CD4-positive, alpha-beta T cell treated with Interleukin-6 for 4 hours (primary cell): Measurements from ENCODE around the gene PPP2R2D.
"Not testable (repeated sequence)": the region's sequence is repeated elsewhere in the genome, so short reads cannot be mapped to it uniquely, and the experiment has no call there.

Experiments
- DNase-seq: peaks from one replicate; pipeline ENCODE4 v3.0.0-alpha.2; 2020; ENCODE audit warnings: mixed read lengths

PPP2R2D gene

DNA sequence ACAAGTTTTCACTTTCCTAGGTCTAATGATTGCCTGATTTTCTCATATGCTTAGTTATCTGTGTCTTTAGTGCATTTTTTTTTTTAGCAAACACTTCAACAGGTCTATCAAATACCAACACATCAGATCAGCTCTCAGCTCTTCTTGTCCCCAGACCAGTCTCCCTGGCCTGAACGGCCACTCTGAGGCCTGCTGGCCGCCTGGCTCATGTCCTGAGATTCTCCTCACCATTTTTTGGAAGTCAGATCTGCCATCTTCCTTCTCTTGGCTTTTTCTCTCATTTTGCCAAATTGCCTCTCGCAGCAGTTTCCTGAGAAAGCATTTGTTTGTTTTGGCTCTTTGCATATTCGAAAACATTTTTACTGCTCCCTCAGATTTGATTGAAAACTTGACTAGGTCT lies 29.3 kb downstream of the PPP2R2D start:
- DNase-seq = no peak

DNA sequence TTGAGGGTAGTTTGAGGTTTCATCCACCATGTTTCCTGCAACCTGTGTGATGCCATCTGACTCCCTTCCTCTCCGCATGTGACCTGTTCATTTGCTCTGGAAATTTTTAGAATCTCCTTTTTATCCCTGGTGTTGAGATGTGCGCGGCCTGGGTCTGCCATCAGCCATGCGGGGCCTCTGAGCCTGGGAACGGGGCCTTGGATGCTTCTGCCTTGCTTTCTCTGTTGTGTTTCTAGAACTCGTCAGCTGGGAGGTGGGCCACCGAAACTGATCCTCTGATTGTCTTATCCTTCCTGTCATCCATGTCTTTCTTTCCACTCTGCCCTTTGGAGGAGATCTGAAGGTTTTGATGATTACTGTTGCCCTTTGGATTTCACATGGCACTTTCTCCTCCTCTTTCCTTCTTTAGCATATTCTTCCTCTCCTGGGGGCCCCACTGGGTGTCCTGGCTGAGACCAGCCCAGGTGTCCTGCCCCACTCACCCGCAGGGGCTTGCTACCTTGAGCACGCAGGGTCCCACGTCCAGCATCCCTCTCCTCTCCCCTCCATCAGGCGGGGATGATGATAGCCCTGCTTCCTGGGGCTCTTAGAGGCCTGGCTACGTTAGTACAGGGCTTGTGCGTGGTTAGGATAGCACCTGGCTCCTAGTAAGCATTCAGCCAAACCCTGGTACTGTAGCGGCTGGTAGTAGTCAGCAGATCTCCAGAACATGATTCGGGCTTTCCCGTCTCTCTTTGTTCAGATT lies 29.9 kb downstream of the PPP2R2D start:
- no peak for DNase-seq

GRCh38 chr10:131931981-131932380 lies 31.2 kb downstream of the PPP2R2D start:
- DNase-seq = no peak

DNA sequence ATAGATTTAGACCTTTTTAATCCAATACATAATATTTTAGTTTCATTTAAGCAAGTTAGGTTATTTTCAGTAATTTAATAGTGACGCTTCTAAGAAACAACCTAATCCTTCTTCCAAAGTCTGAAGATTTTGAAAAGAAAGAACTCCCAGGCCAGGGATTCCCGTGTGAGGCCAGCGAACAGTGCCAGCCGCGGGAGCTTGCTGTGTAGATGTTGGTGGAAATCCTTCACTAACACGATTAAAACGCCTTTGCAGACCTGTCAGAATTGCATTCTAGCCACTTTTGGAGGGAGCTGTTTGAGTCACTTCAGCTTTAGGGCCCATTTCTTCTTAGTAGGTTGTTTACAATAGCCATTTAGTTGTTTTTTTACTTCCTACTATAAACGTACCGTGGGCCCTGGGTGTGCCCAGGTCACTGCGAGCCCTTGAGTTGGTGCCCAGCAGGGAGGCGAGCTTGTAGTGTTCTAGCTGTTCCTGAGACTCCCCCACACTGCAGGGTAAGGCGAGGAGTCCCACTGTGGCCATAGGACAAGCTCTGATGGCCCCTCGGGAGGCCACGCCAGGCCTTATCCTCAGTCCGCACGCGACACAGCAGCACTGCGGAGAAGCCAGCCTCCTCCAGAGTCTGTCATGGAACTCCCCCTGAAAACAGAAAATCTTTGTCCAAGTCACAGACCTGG lies 32.3 kb downstream of the PPP2R2D start:
- DNase-seq = no peak

DNA sequence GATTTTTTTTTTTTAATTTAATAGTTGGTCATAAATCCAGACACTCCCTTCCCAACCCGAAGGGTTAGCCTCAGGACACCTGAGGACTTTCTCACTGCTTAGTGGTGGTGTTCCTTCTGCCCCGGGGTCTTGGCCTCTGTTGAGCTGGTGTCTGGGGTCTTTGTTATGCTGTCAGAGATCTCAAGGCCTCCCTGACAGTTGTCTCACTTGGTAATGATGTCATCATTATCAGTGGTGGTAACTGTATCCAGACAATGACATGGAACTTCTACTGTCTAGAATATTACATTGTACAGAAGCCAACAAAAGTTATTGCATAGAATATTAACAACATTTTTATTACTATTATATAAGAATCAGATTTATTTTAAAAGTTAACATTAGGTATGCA lies 32.9 kb downstream of the PPP2R2D start:
- DNase-seq = no peak

- no peak for DNase-seq
These were observed 34.0 kb downstream of the PPP2R2D start for GRCh38 chr10:131934769-131935168.

GRCh38 chr10:131935260-131935659 lies 34.5 kb downstream of the PPP2R2D start:
- no peak for DNase-seq

DNA sequence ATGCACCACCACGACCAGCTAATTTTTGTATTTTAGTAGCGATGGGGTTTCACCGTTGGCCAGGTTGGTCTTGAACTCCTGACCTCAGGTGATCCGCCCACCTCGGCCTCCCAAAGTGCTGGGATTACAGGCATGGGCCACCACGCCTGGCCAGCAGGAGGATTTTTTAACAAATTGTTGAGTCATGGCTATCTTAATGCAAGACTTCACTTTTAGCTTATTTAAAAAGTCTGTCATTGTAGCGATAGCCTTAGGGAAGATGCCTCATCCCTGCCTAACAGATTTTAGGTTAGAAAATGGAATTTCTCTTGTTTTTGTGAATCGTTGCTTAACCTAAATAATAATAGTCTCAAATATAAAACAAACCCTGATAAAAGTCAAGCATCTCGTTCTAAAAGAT lies 35.5 kb downstream of the PPP2R2D start:
- no peak for DNase-seq

DNA sequence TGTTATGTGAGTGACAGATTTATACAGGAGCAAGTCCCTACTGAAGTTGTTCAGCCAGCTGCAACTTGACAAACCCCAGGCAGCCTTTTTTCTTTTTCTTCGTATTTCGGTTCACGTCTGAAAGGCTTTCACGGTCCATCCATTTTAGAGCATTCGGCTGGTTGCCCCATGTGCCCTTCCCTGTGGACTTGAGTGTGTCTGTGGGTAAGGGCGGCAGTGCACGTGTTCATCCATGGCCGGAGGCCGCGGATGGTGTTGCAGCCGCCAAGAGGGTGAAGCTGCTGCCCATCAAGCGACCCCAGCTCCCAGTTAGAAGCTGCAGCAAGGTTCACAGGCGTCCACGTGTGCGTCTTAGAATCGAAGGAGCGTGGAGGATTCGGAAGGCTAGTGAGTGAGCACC lies 35.9 kb downstream of the PPP2R2D start:
- no peak for DNase-seq

- no peak for DNase-seq
These were observed 37.0 kb downstream of the PPP2R2D start for GRCh38 chr10:131937836-131938235.

- DNase-seq = no peak
These were observed 37.9 kb downstream of the PPP2R2D start for GRCh38 chr10:131938681-131939080.

- no peak for DNase-seq
These were observed 41.6 kb downstream of the PPP2R2D start for GRCh38 chr10:131942455-131942854.

DNA sequence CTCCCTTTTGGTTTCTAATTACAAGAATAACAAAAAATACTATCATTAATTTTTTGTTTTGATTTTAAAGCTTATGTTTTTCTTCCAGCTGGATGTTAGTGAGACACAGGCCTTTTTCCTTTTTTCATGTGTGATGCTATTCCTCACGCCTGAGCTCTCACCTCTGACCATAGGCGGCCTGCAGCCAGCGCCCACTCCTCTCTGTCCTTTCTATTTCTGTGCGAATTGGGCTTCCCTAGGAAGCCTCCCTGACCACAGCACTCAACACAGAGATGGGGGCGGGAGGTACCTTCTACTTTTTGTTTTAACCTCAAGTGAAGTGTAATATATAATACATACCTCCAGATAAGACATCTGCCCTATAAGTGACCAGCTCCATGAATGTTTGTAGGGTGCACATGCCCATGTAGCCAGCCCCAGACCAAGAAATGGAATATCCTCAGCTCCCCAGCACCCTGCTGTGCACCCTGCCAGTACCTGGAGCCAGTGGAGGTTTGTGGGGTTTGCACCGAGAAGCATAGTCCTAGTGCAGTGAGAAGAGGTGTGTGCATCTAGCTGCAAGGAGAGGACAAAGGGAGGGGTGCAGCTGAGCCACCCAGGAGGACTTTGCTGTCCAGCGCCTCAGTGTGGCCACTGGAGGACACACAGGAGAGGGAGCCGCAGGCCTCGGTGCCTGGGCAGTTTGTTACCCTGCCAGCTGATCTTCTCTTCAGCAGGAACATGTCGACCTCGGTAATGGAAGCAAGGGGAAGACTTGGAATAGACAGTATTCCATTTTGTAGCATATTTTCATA lies 42.4 kb downstream of the PPP2R2D start:
- DNase-seq = peak; percentile 40

GRCh38 chr10:131944412-131944811 lies 43.6 kb downstream of the PPP2R2D start:
- no peak for DNase-seq

DNA sequence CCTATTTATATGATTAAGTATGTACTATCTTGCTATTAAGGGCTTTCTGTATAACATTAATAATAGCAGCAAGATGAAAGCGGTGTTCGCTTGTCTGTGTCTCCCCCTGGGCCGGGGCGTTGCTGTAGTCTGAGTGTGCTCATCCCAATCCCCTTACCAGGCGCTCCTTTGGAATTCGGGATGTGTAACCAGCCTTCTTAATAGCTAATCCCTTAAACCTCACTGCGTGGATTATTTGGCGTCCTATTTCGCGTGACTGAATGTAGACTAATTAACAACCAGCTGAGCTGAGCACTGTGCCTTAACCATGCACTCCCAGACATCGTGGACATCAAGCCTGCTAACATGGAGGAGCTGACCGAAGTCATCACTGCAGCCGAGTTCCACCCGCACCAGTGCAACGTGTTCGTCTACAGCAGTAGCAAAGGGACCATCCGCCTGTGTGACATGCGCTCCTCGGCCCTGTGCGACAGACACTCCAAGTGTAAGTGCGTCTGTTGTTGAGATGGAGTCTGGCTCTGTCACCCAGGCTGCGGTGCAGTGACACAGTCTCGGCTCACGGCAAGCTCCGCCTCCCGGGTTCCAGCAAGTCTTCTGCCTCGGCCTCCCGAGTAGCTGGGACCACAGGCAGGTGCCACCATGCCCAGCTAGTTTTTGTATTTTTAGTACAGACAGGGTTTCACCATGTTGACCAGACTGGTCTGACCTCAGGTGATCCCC lies 44.3 kb downstream of the PPP2R2D start:
- no peak for DNase-seq

- no peak for DNase-seq
These were observed 45.5 kb downstream of the PPP2R2D start for GRCh38 chr10:131946321-131946751.

- no peak for DNase-seq
These were observed 46.1 kb downstream of the PPP2R2D start for GRCh38 chr10:131946880-131947279.

DNA sequence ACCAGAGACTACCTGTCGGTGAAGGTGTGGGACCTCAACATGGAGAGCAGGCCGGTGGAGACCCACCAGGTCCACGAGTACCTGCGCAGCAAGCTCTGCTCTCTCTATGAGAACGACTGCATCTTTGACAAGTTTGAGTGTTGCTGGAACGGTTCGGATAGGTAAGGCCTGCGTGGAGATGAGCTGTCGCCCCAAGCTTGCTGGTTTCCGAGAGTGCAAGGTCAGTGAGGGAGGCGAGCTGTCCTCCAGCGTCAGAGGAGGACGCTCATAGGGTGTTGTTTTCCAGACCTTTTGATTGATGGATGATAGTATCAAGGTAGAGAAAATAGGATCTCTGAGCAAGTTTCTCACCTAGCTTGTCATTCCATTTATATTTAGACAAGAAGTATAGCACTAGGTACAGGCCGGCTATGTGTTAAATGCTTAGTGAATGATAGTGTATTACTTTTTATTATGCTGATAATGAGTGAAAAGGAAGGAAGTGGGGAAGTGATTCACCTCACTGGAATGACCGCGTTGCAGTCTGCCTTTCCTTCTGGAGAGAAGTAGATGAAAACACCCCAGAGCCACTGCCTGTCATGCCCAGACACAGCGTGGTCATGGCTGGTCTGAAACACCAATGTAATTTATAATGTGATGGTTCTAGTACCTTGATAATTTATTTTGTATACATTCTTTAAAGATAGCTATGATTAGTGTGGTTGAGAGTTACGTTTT lies 47.0 kb downstream of the PPP2R2D start:
- DNase-seq = no peak

DNA sequence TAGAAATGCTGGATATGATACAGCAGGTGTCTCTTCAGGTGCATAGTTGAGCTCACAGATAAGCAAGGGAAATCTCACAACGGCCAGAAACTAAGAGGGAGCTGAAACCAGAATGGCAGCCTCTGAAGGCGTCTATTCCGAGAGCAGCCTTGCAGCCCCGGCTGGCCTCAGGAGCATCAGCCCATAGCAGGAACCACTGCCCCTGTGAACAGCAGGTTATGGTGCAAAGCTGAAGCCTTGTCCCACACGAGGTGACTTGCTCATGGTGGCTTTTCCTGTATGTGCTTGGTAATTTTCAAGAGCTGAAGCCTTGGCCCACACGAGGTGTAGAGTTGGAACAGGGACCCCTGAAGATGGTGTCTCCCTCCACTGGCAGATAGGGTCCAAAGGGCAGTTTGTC lies 47.7 kb downstream of the PPP2R2D start:
- no peak for DNase-seq

DNA sequence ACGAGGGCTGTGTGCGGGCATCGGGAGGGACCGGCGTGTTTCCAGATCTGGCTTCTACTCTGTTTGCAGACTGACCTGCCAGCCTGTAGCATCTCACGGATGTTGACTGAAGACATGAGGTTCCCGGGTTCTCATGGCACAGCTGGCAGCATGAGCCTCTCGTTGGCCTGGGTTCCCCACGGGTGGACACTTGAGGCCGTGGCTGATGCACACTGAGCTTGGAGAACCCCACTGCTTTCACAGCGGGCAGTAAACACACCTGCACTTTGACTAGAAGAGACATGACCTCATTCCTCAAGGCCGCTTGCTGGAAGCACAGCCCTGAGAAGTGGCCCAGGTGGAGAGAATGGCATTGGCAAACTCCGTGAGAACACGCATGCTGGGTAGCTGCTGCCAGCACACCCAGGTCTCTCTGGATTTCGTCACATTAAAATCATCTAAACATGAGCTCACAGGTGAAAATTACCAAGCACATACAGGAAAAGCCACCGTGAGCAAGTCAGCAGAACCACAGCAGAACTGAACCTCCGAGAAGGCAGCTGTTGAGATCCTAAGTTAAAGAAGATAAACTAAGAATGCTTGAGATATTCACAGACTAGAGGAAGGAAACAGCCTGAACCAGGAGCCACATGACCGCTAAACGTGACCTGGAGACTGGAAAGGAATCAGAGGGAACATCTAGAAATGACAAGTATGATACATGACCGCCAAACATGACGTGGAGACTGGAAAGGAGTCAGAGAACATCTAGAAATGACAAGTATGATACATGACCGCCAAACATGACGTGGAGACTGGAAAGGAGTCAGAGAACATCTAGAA lies 48.4 kb downstream of the PPP2R2D start:
- DNase-seq = no peak

DNA sequence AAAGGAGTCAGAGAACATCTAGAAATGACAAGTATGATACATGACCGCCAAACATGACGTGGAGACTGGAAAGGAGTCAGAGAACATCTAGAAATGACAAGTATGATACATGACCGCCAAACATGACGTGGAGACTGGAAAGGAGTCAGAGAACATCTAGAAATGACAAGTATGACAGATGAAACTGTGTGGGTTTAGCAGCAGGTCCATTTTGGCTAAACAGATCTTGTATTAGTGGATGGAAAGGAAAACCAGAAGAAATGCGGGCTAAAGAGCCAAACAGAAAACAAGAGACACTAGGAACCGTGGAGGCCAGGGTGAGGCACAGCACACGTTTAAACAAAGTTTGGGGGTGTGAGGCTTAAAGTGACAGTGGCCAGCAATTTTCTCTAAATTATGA lies 49.1 kb downstream of the PPP2R2D start:
- not testable (repeated sequence) for DNase-seq
